GM10266 (cell line): ENCODE data around the gene ACADS.

ENCODE experiments used
- DNase-seq: peaks from one replicate; pipeline ENCODE4 v3.0.0; 2012; ENCODE audit errors: extremely low spot score
- CTCF ChIP-seq: IDR thresholded peaks from 2 replicates; pipeline ENCODE4 v1.5.1; 2012; ENCODE audit warnings: mild to moderate bottlenecking, low read depth; ENCODE audit not compliant: control insufficient read depth, insufficient read depth; ENCODE audit errors: missing control alignments

Gene ACADS

GRCh38 chr12:120783197-120783596 lies 57.6 kb downstream of the ACADS start:
- TF ChIP-seq CTCF, result no peak
- no peak for DNase-seq

GRCh38 chr12:120784804-120785203 lies 59.2 kb downstream of the ACADS start:
- DNase-seq, result no peak
- TF ChIP-seq CTCF, result no peak

- TF ChIP-seq CTCF, result no peak
- no peak for DNase-seq
These were observed 62.3 kb downstream of the ACADS start for GRCh38 chr12:120787889-120788288.
